NB4 (cell line): ENCODE measurements around the gene NCOA3.

Source experiments
- MYC ChIP-seq: IDR thresholded peaks from 2 replicates; pipeline ENCODE4 v1.6.1; 2011; ENCODE audit warnings: low read depth, low read length
- POLR2A ChIP-seq: IDR thresholded peaks from 2 replicates; pipeline ENCODE4 v1.6.1; 2011; ENCODE audit warnings: mild to moderate bottlenecking; ENCODE audit not compliant: insufficient read length; ENCODE audit errors: extremely low read depth
- TF ChIP-seq, protein P1 (sequence below): IDR thresholded peaks from one replicate; pipeline ENCODE4 v1.5.1; 2012; ENCODE audit warnings: low read depth, low read length

DNA sequence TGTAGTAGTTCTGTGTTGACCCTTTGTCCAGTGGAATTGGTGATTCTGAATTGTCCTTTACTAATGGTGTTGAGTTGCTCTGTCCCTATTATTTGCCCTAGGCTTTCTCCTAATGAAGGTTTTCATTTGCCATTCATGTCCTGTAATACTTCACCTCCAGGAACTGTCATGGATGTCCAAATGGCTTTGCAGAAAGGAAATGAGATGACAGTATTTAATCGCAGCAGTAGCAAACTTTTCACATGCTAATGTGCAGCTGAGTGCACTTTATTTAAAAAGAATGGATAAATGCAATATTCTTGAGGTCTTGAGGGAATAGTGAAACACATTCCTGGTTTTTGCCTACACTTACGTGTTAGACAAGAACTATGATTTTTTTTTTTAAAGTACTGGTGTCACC, 152.2 kb downstream of the NCOA3 start:
- TF ChIP-seq, protein P1, sequence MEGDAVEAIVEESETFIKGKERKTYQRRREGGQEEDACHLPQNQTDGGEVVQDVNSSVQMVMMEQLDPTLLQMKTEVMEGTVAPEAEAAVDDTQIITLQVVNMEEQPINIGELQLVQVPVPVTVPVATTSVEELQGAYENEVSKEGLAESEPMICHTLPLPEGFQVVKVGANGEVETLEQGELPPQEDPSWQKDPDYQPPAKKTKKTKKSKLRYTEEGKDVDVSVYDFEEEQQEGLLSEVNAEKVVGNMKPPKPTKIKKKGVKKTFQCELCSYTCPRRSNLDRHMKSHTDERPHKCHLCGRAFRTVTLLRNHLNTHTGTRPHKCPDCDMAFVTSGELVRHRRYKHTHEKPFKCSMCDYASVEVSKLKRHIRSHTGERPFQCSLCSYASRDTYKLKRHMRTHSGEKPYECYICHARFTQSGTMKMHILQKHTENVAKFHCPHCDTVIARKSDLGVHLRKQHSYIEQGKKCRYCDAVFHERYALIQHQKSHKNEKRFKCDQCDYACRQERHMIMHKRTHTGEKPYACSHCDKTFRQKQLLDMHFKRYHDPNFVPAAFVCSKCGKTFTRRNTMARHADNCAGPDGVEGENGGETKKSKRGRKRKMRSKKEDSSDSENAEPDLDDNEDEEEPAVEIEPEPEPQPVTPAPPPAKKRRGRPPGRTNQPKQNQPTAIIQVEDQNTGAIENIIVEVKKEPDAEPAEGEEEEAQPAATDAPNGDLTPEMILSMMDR = no peak
- no peak for TF ChIP-seq POLR2A
- TF ChIP-seq MYC = no peak
